Keratinocyte (primary cell): ENCODE data around the gene COQ9.

ENCODE experiments used
- CTCF ChIP-seq, 3 experiments: IDR thresholded peaks in 1 of 3; conservative IDR thresholded peaks in 1 of 3; optimal IDR thresholded peaks in 1 of 3; 2 replicates in 2 of 3; 3 replicates in 1 of 3; pipeline versions ENCODE3 to v1.5.1; 2011; ENCODE audit warnings: low read length in 3 of 3, mild to moderate bottlenecking in 3 of 3, moderate library complexity in 2 of 3, control low read depth in 1 of 3, inconsistent platforms in 1 of 3; ENCODE audit not compliant: insufficient read depth in 2 of 3; ENCODE audit errors: extremely low read depth in 1 of 3
- EZH2 ChIP-seq: IDR thresholded peaks from one replicate; pipeline ENCODE4 v1.6.1; 2012; ENCODE audit warnings: inconsistent platforms, mild to moderate bottlenecking, low read length, moderate library complexity

- no peak for TF ChIP-seq CTCF (optimal IDR thresholded peaks at IDR 0.05 in 1 of 3, IDR thresholded peaks at IDR 0.05 in 1 of 3, conservative IDR thresholded peaks at IDR 0.05 in 1 of 3; ENCODE audit: extremely low read depth in 1 of 3, insufficient read depth in 2 of 3, low read length in 3 of 3)
- TF ChIP-seq EZH2, result no peak
These were observed 23.9 kb downstream of the COQ9 start for GRCh38 chr16:57471209-57471608.
